HepG2 (cell line): Measurements from ENCODE around the gene VRK3. TPM values are rescaled to one million over a fixed set of nuclear protein-coding genes. Genes with fewer than 3 reads are reported as not detected.

Source experiments
- BRF2 ChIP-seq: sonication (generic); formaldehyde crosslinking; IDR thresholded peaks from 2 replicates; pipeline ENCODE4 v1.8.1; 2022; ENCODE audit warnings: mild to moderate bottlenecking, missing genetic modification reagents
- CERS6 ChIP-seq: sonication (generic); formaldehyde crosslinking; IDR thresholded peaks from 2 replicates; pipeline ENCODE4 v1.5.0; 2020; ENCODE audit warnings: missing genetic modification reagents
- CHD2 ChIP-seq: IDR thresholded peaks from 2 replicates; pipeline ENCODE4 v1.6.1; 2011; ENCODE audit warnings: low read depth, low read length, improper control_type of control experiment
- DDIT3 ChIP-seq: sonication (generic); formaldehyde crosslinking; IDR thresholded peaks from 2 replicates; pipeline ENCODE4 v1.4.0; 2020; ENCODE audit warnings: mild to moderate bottlenecking, missing genetic modification reagents
- HNF4G ChIP-seq, 2 experiments: sonication (generic) in 1 of 2; formaldehyde crosslinking in 1 of 2; IDR thresholded peaks; 2 replicates each; pipeline versions ENCODE4 v1.4.0 to v1.6.1; 2011 to 2020; ENCODE audit warnings: borderline replicate concordance in 2 of 2, low read depth in 2 of 2, mild to moderate bottlenecking in 2 of 2, low read length in 1 of 2, missing genetic modification reagents in 1 of 2, moderate library complexity in 1 of 2
- NFE2 ChIP-seq: sonication (generic); formaldehyde crosslinking; IDR thresholded peaks from 2 replicates; pipeline ENCODE4 v1.4.0; 2020; ENCODE audit warnings: missing genetic modification reagents
- NONO ChIP-seq, 2 experiments: fragments of 450-650 bp in 1 of 2; sonication (generic) in 1 of 2; formaldehyde crosslinking in 1 of 2; IDR thresholded peaks in 1 of 2; conservative IDR thresholded peaks in 1 of 2; 2 replicates each; pipeline versions ENCODE4 v1.6.1 to v1.8.0; 2017 to 2022; ENCODE audit warnings: mild to moderate bottlenecking in 1 of 2, missing genetic modification reagents in 1 of 2, moderate library complexity in 1 of 2
- TMF1 ChIP-seq: sonication (generic); formaldehyde crosslinking; IDR thresholded peaks from 2 replicates; pipeline ENCODE4 v1.8.1; 2022; ENCODE audit warnings: low read depth, missing genetic modification reagents
- ZNF138 ChIP-seq: sonication (generic); formaldehyde crosslinking; IDR thresholded peaks from 2 replicates; pipeline ENCODE4 v1.5.0; 2020; ENCODE audit warnings: mild to moderate bottlenecking, low read depth, missing genetic modification reagents
- ZNF143 ChIP-seq: sonication (generic); formaldehyde crosslinking; IDR thresholded peaks from 2 replicates; pipeline ENCODE4 v1.4.0; 2020; ENCODE audit warnings: missing genetic modification reagents
- ZNF407 ChIP-seq: sonication (generic); formaldehyde crosslinking; IDR thresholded peaks from one replicate; pipeline ENCODE4 v1.5.1; 2020; ENCODE audit warnings: mild to moderate bottlenecking, missing genetic modification reagents; ENCODE audit errors: not compliant biosample characterization
- ZNF552 ChIP-seq: sonication (generic); formaldehyde crosslinking; IDR thresholded peaks from 2 replicates; pipeline ENCODE4 v1.9.0; 2022; ENCODE audit warnings: missing genetic modification reagents, mild to moderate bottlenecking, borderline replicate concordance
- ZNF576 ChIP-seq: sonication (generic); formaldehyde crosslinking; IDR thresholded peaks from 2 replicates; pipeline ENCODE4 v1.4.0; 2020; ENCODE audit warnings: mild to moderate bottlenecking, missing genetic modification reagents
- ZNF660 ChIP-seq: sonication (generic); formaldehyde crosslinking; IDR thresholded peaks from 2 replicates; pipeline ENCODE4 v1.5.1; 2020; ENCODE audit warnings: mild to moderate bottlenecking, low read depth, missing genetic modification reagents, borderline replicate concordance
- ZNF674 ChIP-seq: sonication (generic); formaldehyde crosslinking; IDR thresholded peaks from 2 replicates; pipeline ENCODE4 v1.5.0; 2020; ENCODE audit warnings: low read depth, mild to moderate bottlenecking, missing genetic modification reagents
- ZNF878 ChIP-seq: sonication (generic); formaldehyde crosslinking; IDR thresholded peaks from 2 replicates; pipeline ENCODE4 v1.8.1; 2023; ENCODE audit warnings: mild to moderate bottlenecking, missing genetic modification reagents, moderate library complexity
- polyA plus RNA-seq, 8 experiments: library from polyadenylated mRNA; depleted of rRNA in 3 of 8; stranded (reverse) in 7 of 8; unstranded in 1 of 8; fragments of >200 nt; fragmentation: Illumina TruSeq in 4 of 8; extraction: Trizol in 4 of 8; gene quantifications; 2 replicates each; pipeline versions ENCODE4 v1.2.1 to v1.2.3, GENCODE V29; 2011 to 2016; ENCODE audit warnings: low read depth in 4 of 8, missing spikeins in 1 of 8, mixed read lengths in 1 of 8; ENCODE audit not compliant: insufficient read depth in 1 of 8
- total RNA-seq, 5 experiments: library from RNA; depleted of rRNA; stranded (reverse); fragments of >200 nt; fragmentation: Illumina TruSeq; extraction: Trizol; gene quantifications; 2 replicates each; pipeline ENCODE4 v1.2.3, GENCODE V29; 2016; ENCODE audit warnings: low read depth in 1 of 5

Gene VRK3
- total and polyA plus RNA-seq, 2 of the 13 experiments (the other 11 are each of a cell fraction or from before 2014, with no cell fraction given) = 23.8 to 28.3 TPM

- TF ChIP-seq HNF4G (IDR thresholded peaks at IDR 0.05; ENCODE audit: borderline replicate concordance, low read depth, low read length) (no peak), HNF4G (CRISPR knock-in tag; IDR thresholded peaks at IDR 0.05; ENCODE audit: borderline replicate concordance, low read depth) (0 out of 2 replicates have a peak, but pooled peaks have one; percentile 33), ZNF407 (peak; percentile 94), NFE2 (CRISPR knock-in tag) (no peak), ZNF674 (CRISPR knock-in tag) (peak; percentile 94; the same call in 1 of the 2 replicates), ZNF552 (CRISPR knock-in tag) (peak; percentile 98), ZNF878 (CRISPR knock-in tag) (peak; percentile 96), ZNF660 (no peak), CHD2 (peak; percentile 71; the same call in 1 of the 2 replicates), CERS6 (CRISPR knock-in tag) (no peak; the same call in 1 of the 2 replicates), ZNF138 (CRISPR knock-in tag) (peak; percentile 99), BRF2 (CRISPR knock-in tag) (peak; percentile 95), DDIT3 (CRISPR knock-in tag) (no peak), ZNF143 (peak; percentile 91), TMF1 (peak; percentile 97), NONO (IDR thresholded peaks at IDR 0.05) (no peak), NONO (CRISPR knock-in tag; conservative IDR thresholded peaks at IDR 0.05) (peak; percentile 56; the same call in 1 of the 2 replicates), ZNF576 (CRISPR knock-in tag) (peak; percentile 82; the same call in 1 of the 2 replicates)
Measured at GRCh38 chr19:50025794-50026549, 800 bp upstream of the VRK3 start, which contains the start of gene ZNF473 (continued).
